HEK293T (cell line): ENCODE results near the gene SYT17.

Source experiments
- SP1 ChIP-seq: fragments of 450-650 bp; IDR thresholded peaks from 2 replicates; pipeline ENCODE4 v1.6.1; 2017
- TF ChIP-seq, protein P1 (sequence below): fragments of 450-650 bp; IDR thresholded peaks from 2 replicates; pipeline ENCODE4 v1.6.1; 2016

DNA sequence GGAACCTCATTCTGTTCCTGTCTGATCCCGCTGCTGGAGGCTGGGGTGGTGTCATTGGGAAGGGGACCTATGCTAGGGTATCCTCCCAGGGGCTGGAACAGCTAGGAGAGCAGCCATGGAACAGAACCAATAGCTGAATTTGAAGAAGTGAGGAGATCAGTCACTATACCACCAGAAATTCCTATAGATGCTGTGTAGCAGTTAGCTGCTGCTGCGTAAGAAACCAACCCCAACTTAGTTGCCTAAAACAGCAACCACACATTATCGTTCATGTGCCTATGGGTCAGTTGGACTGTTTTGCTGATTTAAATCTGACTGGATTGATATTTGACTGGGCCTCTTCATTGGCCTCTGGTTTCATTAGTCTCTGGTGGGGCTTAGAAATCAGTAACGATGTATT lies 20.4 kb upstream of the SYT17 start:
- TF ChIP-seq SP1 = no peak
- TF ChIP-seq, protein P1, sequence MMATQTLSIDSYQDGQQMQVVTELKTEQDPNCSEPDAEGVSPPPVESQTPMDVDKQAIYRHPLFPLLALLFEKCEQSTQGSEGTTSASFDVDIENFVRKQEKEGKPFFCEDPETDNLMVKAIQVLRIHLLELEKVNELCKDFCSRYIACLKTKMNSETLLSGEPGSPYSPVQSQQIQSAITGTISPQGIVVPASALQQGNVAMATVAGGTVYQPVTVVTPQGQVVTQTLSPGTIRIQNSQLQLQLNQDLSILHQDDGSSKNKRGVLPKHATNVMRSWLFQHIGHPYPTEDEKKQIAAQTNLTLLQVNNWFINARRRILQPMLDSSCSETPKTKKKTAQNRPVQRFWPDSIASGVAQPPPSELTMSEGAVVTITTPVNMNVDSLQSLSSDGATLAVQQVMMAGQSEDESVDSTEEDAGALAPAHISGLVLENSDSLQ = no peak
